Measurements from ENCODE around the gene TNRC6A.

Gene TNRC6A

GRCh38 chr16:24821129-24821528, 91.7 kb downstream of the TNRC6A start:
- Histone ChIP-seq H3K36me3 (ENCODE audit: control insufficient read depth in 2 of 2, insufficient read depth in 2 of 2, low read length in 2 of 2) (peaks cover 67 to 76% of the 10 kb centered on the region in 2 donors), H3K4me3 (ENCODE audit: low read length in 2 of 2) (no peak overlapping the region), H3K27me3 (ENCODE audit: control insufficient read depth in 2 of 2, insufficient read depth in 2 of 2, low read length in 2 of 2) (no peaks in the 10 kb centered on the region), H3K9me3 (ENCODE audit: control insufficient read depth in 2 of 2, low read length in 2 of 2) (no peaks in the 10 kb centered on the region), H3K4me1 (ENCODE audit: control insufficient read depth in 2 of 2, insufficient read depth in 2 of 2, low read length in 2 of 2) (no peaks in the 10 kb centered on the region), H3K9ac (ENCODE audit: low read depth in 1 of 2, low read length in 2 of 2) (no peak overlapping the region), H3K27ac (ENCODE audit: low read depth in 2 of 2, low read length in 2 of 2) (no peak overlapping the region)

- no peaks in the 10 kb centered on the region for H3K4me1 ChIP-seq (ENCODE audit: control insufficient read depth in 2 of 2, insufficient read depth in 2 of 2, low read length in 2 of 2)
- H3K4me3 ChIP-seq (ENCODE audit: low read length in 2 of 2) = no peak overlapping the region
- peaks cover 64 to 72% of the 10 kb centered on the region in 2 donors for H3K36me3 ChIP-seq (ENCODE audit: control insufficient read depth in 2 of 2, insufficient read depth in 2 of 2, low read length in 2 of 2)
- no peaks in the 10 kb centered on the region for H3K9me3 ChIP-seq (ENCODE audit: control insufficient read depth in 2 of 2, low read length in 2 of 2)
- H3K27me3 ChIP-seq (ENCODE audit: control insufficient read depth in 2 of 2, insufficient read depth in 2 of 2, low read length in 2 of 2) = no peaks in the 10 kb centered on the region
- no peak overlapping the region for H3K27ac ChIP-seq (ENCODE audit: low read depth in 2 of 2, low read length in 2 of 2)
- H3K9ac ChIP-seq (ENCODE audit: low read depth in 1 of 2, low read length in 2 of 2) = no peak overlapping the region
Measured at GRCh38 chr16:24822542-24822941, 93.1 kb downstream of the TNRC6A start.

GRCh38 chr16:24822974-24823373, 93.5 kb downstream of the TNRC6A start:
- H3K4me1 ChIP-seq (ENCODE audit: control insufficient read depth in 2 of 2, insufficient read depth in 2 of 2, low read length in 2 of 2) = no peaks in the 10 kb centered on the region
- H3K9me3 ChIP-seq (ENCODE audit: control insufficient read depth in 2 of 2, low read length in 2 of 2) = no peaks in the 10 kb centered on the region
- no peak overlapping the region for H3K27ac ChIP-seq (ENCODE audit: low read depth in 2 of 2, low read length in 2 of 2)
- peaks cover 59 to 68% of the 10 kb centered on the region in 2 donors for H3K36me3 ChIP-seq (ENCODE audit: control insufficient read depth in 2 of 2, insufficient read depth in 2 of 2, low read length in 2 of 2)
- no peaks in the 10 kb centered on the region for H3K27me3 ChIP-seq (ENCODE audit: control insufficient read depth in 2 of 2, insufficient read depth in 2 of 2, low read length in 2 of 2)
- H3K9ac ChIP-seq (ENCODE audit: low read depth in 1 of 2, low read length in 2 of 2) = no peak overlapping the region
- no peak overlapping the region for H3K4me3 ChIP-seq (ENCODE audit: low read length in 2 of 2)

GRCh38 chr16:24825696-24826095, 96.2 kb downstream of the TNRC6A start:
- Histone ChIP-seq H3K9me3 (ENCODE audit: control insufficient read depth in 2 of 2, low read length in 2 of 2) (no peaks in the 10 kb centered on the region), H3K27ac (ENCODE audit: low read depth in 2 of 2, low read length in 2 of 2) (no peak overlapping the region), H3K9ac (ENCODE audit: low read depth in 1 of 2, low read length in 2 of 2) (no peak overlapping the region), H3K4me1 (ENCODE audit: control insufficient read depth in 2 of 2, insufficient read depth in 2 of 2, low read length in 2 of 2) (no peaks in the 10 kb centered on the region), H3K27me3 (ENCODE audit: control insufficient read depth in 2 of 2, insufficient read depth in 2 of 2, low read length in 2 of 2) (no peaks in the 10 kb centered on the region), H3K36me3 (ENCODE audit: control insufficient read depth in 2 of 2, insufficient read depth in 2 of 2, low read length in 2 of 2) (peaks cover 42% of the 10 kb centered on the region in 2 donors), H3K4me3 (ENCODE audit: low read length in 2 of 2) (no peak overlapping the region)

- Histone ChIP-seq H3K27ac (ENCODE audit: low read depth in 2 of 2, low read length in 2 of 2) (no peak overlapping the region), H3K36me3 (ENCODE audit: control insufficient read depth in 2 of 2, insufficient read depth in 2 of 2, low read length in 2 of 2) (peaks cover 37 to 39% of the 10 kb centered on the region in 2 donors), H3K27me3 (ENCODE audit: control insufficient read depth in 2 of 2, insufficient read depth in 2 of 2, low read length in 2 of 2) (no peaks in the 10 kb centered on the region), H3K9ac (ENCODE audit: low read depth in 1 of 2, low read length in 2 of 2) (no peak overlapping the region), H3K4me3 (ENCODE audit: low read length in 2 of 2) (no peak overlapping the region), H3K9me3 (ENCODE audit: control insufficient read depth in 2 of 2, low read length in 2 of 2) (no peaks in the 10 kb centered on the region), H3K4me1 (ENCODE audit: control insufficient read depth in 2 of 2, insufficient read depth in 2 of 2, low read length in 2 of 2) (no peaks in the 10 kb centered on the region)
Measured at GRCh38 chr16:24826096-24826690, 96.7 kb downstream of the TNRC6A start.

- no peaks in the 10 kb centered on the region for H3K4me1 ChIP-seq (ENCODE audit: control insufficient read depth in 2 of 2, insufficient read depth in 2 of 2, low read length in 2 of 2)
- no peaks in the 10 kb centered on the region for H3K9me3 ChIP-seq (ENCODE audit: control insufficient read depth in 2 of 2, low read length in 2 of 2)
- no peak overlapping the region for H3K9ac ChIP-seq (ENCODE audit: low read depth in 1 of 2, low read length in 2 of 2)
- peaks cover 29 to 31% of the 10 kb centered on the region in 2 donors for H3K36me3 ChIP-seq (ENCODE audit: control insufficient read depth in 2 of 2, insufficient read depth in 2 of 2, low read length in 2 of 2)
- H3K4me3 ChIP-seq (ENCODE audit: low read length in 2 of 2) = no peak overlapping the region
- no peak overlapping the region for H3K27ac ChIP-seq (ENCODE audit: low read depth in 2 of 2, low read length in 2 of 2)
- no peaks in the 10 kb centered on the region for H3K27me3 ChIP-seq (ENCODE audit: control insufficient read depth in 2 of 2, insufficient read depth in 2 of 2, low read length in 2 of 2)
Measured at GRCh38 chr16:24826817-24827566, 97.5 kb downstream of the TNRC6A start.

- Histone ChIP-seq H3K27ac (ENCODE audit: low read depth in 2 of 2, low read length in 2 of 2) (no peak overlapping the region), H3K36me3 (ENCODE audit: control insufficient read depth in 2 of 2, insufficient read depth in 2 of 2, low read length in 2 of 2) (peaks cover 12 to 14% of the 10 kb centered on the region in 2 donors), H3K4me3 (ENCODE audit: low read length in 2 of 2) (no peak overlapping the region)
Measured at GRCh38 chr16:24829153-24829552, 99.7 kb downstream of the TNRC6A start.

GRCh38 chr16:24833352-24833751, 103.9 kb downstream of the TNRC6A start:
- no peaks in the 10 kb centered on the region for H3K9me3 ChIP-seq (ENCODE audit: control insufficient read depth in 2 of 2, low read length in 2 of 2)
- H3K4me3 ChIP-seq (ENCODE audit: low read length in 2 of 2) = no peak overlapping the region
- H3K36me3 ChIP-seq (ENCODE audit: control insufficient read depth in 2 of 2, insufficient read depth in 2 of 2, low read length in 2 of 2) = peaks cover 0 to 2% of the 10 kb centered on the region in 2 donors
- H3K27ac ChIP-seq (ENCODE audit: low read depth in 2 of 2, low read length in 2 of 2) = no peak overlapping the region
- peaks cover 0 to 12% of the 10 kb centered on the region in 2 donors for H3K4me1 ChIP-seq (ENCODE audit: control insufficient read depth in 2 of 2, insufficient read depth in 2 of 2, low read length in 2 of 2)
- no peak overlapping the region for H3K9ac ChIP-seq (ENCODE audit: low read depth in 1 of 2, low read length in 2 of 2)
- no peaks in the 10 kb centered on the region for H3K27me3 ChIP-seq (ENCODE audit: control insufficient read depth in 2 of 2, insufficient read depth in 2 of 2, low read length in 2 of 2)

More at GRCh38 chr16:24829153-24829552, 99.7 kb downstream of the TNRC6A start:
- H3K9ac ChIP-seq (ENCODE audit: low read depth in 1 of 2, low read length in 2 of 2) = no peak overlapping the region
- H3K9me3 ChIP-seq (ENCODE audit: control insufficient read depth in 2 of 2, low read length in 2 of 2) = no peaks in the 10 kb centered on the region
- no peaks in the 10 kb centered on the region for H3K27me3 ChIP-seq (ENCODE audit: control insufficient read depth in 2 of 2, insufficient read depth in 2 of 2, low read length in 2 of 2)
- peaks cover 0 to 2% of the 10 kb centered on the region in 2 donors for H3K4me1 ChIP-seq (ENCODE audit: control insufficient read depth in 2 of 2, insufficient read depth in 2 of 2, low read length in 2 of 2)

GRCh38 chr16:24834459-24835335, 105.2 kb downstream of the TNRC6A start:
- Histone ChIP-seq H3K4me1 (ENCODE audit: control insufficient read depth in 2 of 2, insufficient read depth in 2 of 2, low read length in 2 of 2) (peaks cover 0 to 14% of the 10 kb centered on the region in 2 donors), H3K4me3 (ENCODE audit: low read length in 2 of 2) (no peak overlapping the region), H3K36me3 (ENCODE audit: control insufficient read depth in 2 of 2, insufficient read depth in 2 of 2, low read length in 2 of 2) (no peaks in the 10 kb centered on the region), H3K9me3 (ENCODE audit: control insufficient read depth in 2 of 2, low read length in 2 of 2) (no peaks in the 10 kb centered on the region), H3K9ac (ENCODE audit: low read depth in 1 of 2, low read length in 2 of 2) (no peak overlapping the region), H3K27ac (ENCODE audit: low read depth in 2 of 2, low read length in 2 of 2) (no peak overlapping the region), H3K27me3 (ENCODE audit: control insufficient read depth in 2 of 2, insufficient read depth in 2 of 2, low read length in 2 of 2) (no peaks in the 10 kb centered on the region)

GRCh38 chr16:24836836-24837235, 107.4 kb downstream of the TNRC6A start:
- no peak overlapping the region for H3K4me3 ChIP-seq (ENCODE audit: low read length in 2 of 2)
- no peaks in the 10 kb centered on the region for H3K9me3 ChIP-seq (ENCODE audit: control insufficient read depth in 2 of 2, low read length in 2 of 2)
- peaks cover 0 to 14% of the 10 kb centered on the region in 2 donors for H3K4me1 ChIP-seq (ENCODE audit: control insufficient read depth in 2 of 2, insufficient read depth in 2 of 2, low read length in 2 of 2)
- H3K27ac ChIP-seq (ENCODE audit: low read depth in 2 of 2, low read length in 2 of 2) = no peak overlapping the region
- H3K27me3 ChIP-seq (ENCODE audit: control insufficient read depth in 2 of 2, insufficient read depth in 2 of 2, low read length in 2 of 2) = no peaks in the 10 kb centered on the region
- H3K36me3 ChIP-seq (ENCODE audit: control insufficient read depth in 2 of 2, insufficient read depth in 2 of 2, low read length in 2 of 2) = no peaks in the 10 kb centered on the region
- H3K9ac ChIP-seq (ENCODE audit: low read depth in 1 of 2, low read length in 2 of 2) = no peak overlapping the region
